ENCODE results near the gene HTN3.

DNA sequence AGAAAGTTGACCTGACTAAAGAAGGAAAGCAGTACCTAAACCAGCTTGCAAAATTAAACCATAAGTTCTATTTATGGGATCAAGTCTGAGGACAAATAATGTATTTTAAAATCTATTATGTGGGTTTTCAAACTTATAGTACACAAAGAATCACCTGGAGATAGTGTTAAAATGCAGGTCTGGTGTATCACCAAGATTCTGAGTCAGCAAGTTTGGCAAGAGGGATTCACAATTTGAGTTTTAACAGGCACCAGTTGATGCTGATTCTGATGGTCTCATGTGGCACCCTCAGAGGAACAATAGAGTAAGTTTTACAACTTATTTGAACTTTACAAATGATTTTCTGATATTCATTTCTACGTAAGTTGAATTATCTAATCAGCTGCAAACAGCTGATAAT, 41.6 kb upstream of the HTN3 start:
- no peak for TF ChIP-seq TAF1 (IDR thresholded peaks at IDR 0.05; ENCODE audit: low read depth)
- TF ChIP-seq EP300 (IDR thresholded peaks at IDR 0.05; ENCODE audit: borderline replicate concordance) = no peak
- no peak for TF ChIP-seq REST (IDR thresholded peaks at IDR 0.05; ENCODE audit: low read depth)
- no peak for TF ChIP-seq FOXM1 (IDR thresholded peaks at IDR 0.05; ENCODE audit: borderline replicate concordance, low read depth)
- TF ChIP-seq CEBPB (IDR thresholded peaks at IDR 0.05) = no peak
- TF ChIP-seq USF1 (IDR thresholded peaks at IDR 0.05) = no peak
- TF ChIP-seq TCF12 (IDR thresholded peaks at IDR 0.05; ENCODE audit: low read depth) = no peak
- TF ChIP-seq YY1 (IDR thresholded peaks at IDR 0.05; ENCODE audit: low read depth) = no peak
- TF ChIP-seq, protein P1, sequence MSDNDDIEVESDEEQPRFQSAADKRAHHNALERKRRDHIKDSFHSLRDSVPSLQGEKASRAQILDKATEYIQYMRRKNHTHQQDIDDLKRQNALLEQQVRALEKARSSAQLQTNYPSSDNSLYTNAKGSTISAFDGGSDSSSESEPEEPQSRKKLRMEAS (IDR thresholded peaks at IDR 0.05) = no peak
- no peak for TF ChIP-seq TEAD4 (IDR thresholded peaks at IDR 0.05)

All from Ishikawa (cell line).